GM19452 (cell line): ENCODE results near the gene LACC1.
A peak's percentile ranks its signal among the peaks of the same experiment; 100 is the strongest.

Experiments
- ATAC-seq: cut with Tn5 transposase; IDR thresholded peaks from one replicate; pipeline ENCODE4 v1.9.1; 2021; ENCODE audit not compliant: unreplicated experiment

Gene LACC1

GRCh38 chr13:43879755-43880181 is at the start of gene LACC1:
Gene LACC1 (plus strand): TSS chr13:43879904. CDS start chr13:43880986, 1,082 bp downstream.
- peak; percentile 44 for ATAC-seq

DNA sequence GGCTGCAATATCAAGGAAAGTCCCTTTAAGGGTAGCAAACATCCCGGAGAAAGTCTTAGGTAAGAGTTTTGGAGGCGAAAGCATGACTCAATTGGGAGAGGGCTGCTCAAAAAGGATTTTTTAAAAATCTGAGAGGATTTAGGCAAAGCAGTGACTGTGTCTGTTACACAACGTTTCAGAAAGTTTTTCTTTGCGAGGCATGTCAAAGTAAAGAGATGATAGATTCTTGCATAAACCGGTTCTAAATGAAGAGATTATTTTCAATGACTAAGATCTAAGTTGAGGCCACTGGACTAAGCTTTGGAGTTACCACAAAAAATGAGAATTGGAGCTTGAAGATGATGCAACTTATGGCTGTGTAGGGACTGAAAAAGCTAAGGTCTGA is 49.2 kb upstream of the LACC1 start:
- no peak for ATAC-seq

- ATAC-seq = no peak
Observed at GRCh38 chr13:43831088-43831487, 48.6 kb upstream of the LACC1 start.

DNA sequence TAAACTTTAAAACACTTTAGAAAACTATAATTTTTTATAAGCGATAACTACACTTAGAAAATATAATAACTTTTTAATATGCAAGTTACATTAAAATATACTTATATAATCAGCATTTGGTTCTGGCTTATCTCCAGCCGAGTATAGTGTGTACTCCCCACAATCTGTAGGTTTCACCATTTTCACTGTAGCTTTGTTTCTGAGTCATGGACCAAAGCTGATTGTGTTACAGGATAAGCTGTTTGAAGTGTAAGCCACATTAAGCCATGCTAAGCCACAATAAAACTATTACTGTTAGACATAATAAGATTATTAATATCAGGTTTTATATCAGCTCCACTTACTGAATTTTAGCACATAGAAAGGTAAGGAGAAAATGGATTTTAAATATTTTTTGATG is 44.0 kb upstream of the LACC1 start:
- no peak for ATAC-seq

DNA sequence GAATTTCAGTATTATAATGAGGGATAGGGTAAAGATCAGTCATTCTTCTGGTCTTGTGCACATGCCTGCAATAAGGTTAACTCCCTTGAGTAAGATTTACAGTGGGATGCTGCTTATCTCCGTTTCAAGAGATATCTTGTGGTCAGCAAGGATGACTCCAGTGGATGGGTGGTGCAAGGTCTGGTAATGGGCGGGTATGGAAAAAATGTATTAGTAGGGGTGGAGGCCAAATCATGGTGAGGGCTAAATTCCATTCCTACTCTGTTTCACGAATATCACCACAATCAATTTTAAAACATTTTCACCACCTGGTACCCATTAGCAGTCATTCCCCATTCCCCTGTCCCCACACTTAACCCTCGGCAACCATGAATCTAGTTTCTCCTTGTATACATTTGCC is 40.8 kb upstream of the LACC1 start:
- no peak for ATAC-seq

GRCh38 chr13:43846496-43847158 is 33.1 kb upstream of the LACC1 start:
- ATAC-seq = no peak

DNA sequence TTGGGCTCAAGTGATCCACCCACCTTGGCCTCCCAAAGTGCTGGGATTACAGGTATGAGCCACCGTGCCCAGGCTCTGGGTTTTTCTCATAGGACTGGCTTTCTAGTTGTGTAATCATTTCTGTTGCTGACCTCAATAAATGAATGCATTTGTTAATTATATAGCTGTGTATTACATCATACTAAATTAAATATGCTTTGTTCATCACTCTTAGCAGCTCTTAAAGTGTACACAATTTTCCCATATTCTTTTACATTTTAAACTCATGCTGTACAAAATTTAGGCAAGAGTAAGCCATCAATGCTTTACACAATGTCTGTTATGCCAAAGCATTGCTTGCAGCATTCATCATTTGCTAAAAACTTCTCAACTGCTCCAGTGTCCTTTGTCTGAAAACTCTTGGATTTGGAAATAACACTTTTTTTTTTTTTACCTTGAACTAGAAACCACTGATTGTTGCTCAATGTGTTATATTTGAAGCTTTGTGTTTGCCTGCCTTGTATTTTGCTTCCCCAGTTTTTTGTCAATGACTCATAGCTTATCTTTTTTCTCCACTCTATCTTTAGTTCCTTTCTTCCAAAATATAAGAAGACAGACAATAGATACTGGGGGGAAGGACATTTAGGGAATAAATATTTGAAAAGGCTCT is 31.6 kb upstream of the LACC1 start:
- no peak for ATAC-seq

GRCh38 chr13:43850873-43851272 is 28.8 kb upstream of the LACC1 start:
- no peak for ATAC-seq

DNA sequence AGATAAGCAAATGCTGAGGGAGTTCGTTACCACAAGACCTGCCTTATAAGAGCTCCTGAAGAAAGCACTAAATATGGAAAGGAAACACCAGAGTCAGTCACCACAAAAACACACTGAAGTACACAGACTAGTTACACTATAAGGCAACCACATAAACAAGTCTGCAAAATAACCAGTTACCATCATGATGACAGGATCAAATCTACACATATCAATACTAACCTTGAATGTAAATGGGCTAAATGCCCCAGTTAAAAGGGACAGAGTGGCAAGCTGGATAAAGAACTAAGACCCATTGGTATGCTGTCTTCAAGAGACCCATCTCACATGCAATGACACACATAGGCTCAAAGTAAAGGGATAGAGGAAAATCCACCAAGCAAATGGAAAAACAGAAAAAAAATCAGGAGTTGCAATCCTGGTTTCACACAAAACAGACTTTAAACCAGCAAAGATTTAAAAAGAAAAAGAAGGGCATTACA is 26.7 kb upstream of the LACC1 start:
- ATAC-seq = no peak

DNA sequence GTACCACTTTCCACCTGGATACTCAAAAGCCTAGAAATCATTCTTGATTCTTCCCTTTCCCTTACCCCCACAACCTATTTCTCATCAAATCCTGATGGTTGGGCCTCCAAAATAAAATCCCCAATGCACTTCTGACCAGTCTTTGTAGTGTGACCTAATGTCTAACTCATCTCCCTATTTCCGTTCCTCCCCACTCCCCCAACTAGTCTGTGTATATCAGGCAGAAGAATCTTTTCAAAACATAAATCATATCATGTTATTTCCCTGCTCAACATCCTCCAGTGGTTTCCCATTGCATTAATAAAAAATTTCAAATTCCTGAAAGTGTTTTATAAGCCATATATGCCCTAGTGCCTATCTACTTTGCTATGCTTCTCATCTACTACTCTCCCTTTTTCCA is 17.8 kb upstream of the LACC1 start:
- no peak for ATAC-seq

DNA sequence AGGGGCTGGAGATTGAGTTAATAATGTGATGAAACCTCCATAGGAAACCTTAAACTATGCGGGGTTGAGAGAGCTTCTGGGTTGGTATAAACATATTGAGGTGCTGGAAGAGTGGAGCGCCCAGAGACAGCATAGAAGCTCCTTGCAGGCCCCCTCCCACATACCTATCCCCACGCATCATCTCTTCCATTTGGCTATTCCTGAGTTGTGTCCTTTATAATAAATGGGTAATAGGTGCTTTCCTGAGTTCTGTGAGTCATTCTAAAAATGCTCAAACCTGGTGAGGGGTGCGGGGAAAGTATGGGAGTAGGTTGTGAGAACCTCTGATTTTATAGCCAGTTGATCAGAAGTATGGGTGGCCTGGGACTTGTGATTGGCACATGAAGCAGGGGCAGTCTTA is 14.8 kb upstream of the LACC1 start:
- ATAC-seq = no peak

GRCh38 chr13:43865892-43866291 is 13.8 kb upstream of the LACC1 start:
- ATAC-seq = no peak

DNA sequence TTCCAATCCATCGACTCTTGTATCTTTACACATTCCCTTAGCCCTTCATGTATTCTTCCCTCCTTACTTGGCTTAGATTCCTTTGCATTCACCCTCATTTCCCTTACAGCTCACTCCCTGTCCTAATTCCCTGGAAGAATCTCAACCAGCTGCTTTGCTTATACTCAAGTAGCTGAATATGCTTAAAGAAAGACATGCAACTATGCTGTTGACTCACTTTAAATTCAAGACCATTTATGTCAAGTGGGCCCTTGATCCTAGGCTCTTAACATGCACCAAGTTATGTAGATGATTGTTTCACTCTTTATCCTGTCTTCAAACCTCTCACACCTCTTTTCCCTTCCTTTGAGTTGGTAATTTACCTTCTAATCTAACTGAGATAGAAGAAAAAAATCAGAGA is 7.5 kb upstream of the LACC1 start:
- ATAC-seq = no peak

DNA sequence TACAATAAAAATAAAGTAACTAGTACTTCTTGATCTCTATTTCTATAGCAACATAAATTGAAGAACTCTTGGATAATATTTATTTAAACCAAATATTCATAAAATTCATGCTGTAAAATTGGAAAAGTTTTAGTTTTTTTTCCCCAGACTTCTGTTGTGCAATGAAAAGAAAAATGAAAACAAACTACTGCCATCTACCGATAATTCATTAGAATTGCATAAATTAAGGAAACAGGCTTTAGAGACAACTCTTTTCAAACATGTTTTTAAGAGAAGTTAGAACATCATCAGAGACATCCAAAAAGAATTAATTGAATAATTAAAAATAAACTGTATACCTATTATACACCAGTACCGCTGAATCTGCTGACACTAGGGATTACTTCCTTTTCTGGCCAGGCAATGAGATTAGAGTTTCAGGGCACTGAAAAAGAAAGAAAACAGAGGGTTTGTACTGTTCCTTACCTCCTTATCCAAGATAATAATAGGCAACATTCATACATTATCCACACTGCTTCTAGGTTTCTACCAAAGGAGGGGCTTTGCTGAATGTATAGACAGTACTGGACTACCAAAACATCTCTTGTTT is 5.1 kb upstream of the LACC1 start:
- ATAC-seq = no peak

- no peak for ATAC-seq
Observed at GRCh38 chr13:43876366-43876765, 3.3 kb upstream of the LACC1 start.

- no peak for ATAC-seq
Observed at GRCh38 chr13:43877326-43877725, 2.4 kb upstream of the LACC1 start.

DNA sequence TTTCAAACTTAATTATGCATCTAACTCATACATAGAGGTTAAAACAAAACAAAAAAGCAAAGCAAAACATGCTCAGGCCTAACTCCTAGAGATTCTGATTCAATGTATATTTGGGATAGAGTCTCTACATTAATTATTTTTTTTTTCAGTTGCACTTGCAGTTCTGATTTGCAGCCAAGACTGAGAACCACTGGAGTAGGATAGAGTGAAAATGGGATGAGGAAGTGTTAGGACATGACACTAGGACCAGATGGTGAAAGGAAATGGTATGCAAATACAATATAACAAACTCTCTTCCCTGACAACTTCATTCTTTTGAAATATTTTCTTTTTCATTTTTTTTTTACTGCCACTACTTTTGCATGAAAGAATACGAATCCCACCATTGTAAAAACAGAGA is 1.9 kb upstream of the LACC1 start:
- ATAC-seq = no peak

DNA sequence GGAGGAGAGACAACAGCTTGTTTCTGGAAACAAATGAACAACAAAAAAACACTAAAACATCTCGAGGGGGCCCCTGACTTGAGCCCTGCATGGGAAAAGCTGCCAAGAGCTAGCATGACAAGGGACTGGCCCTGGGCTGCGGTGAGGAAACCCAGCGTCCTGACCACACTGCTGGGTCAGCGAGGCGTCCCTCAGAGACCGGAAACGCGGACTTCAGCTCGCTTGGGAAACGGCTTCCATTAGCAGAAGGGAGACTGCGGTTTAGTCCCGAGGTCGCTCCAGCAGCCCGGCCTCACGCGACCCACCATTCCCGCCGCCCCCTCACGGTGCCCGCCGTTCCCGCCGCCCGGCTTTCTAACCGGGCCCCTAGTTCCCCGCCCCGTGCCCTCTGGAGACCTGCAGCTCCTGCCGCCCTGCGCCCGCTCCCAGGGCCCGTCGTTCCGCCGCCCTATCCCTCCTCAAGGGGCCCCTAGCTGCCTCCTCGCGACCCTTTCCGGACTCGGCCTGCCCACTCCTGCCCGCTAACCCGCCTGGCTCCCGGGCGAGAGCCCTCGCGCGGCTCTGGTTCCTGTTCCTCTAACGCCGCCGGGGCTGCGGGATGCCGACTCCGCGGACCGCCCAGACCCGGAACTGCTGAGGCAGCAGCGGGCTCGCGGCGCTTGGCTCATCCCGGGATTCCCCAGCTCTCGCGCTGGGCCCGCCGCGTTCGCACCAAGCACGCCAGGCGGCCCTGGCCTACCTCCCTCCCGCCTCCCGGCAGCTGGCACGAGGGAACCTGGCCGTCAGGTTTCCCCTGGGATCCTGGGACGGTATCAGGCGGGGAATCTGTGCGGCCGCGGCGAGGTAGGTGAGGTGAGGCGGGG is 581 bp upstream of the LACC1 start, which contains the start of gene CCDC122:
Gene CCDC122, minus strand, starts transcription at position 849 of the 863 bp plus-strand sequence. CDS start 10,364 bp downstream, outside the sequence.
- peak; percentile 71 for ATAC-seq

- ATAC-seq = no peak
Observed at GRCh38 chr13:43880214-43880855, 631 bp downstream of the LACC1 start.

DNA sequence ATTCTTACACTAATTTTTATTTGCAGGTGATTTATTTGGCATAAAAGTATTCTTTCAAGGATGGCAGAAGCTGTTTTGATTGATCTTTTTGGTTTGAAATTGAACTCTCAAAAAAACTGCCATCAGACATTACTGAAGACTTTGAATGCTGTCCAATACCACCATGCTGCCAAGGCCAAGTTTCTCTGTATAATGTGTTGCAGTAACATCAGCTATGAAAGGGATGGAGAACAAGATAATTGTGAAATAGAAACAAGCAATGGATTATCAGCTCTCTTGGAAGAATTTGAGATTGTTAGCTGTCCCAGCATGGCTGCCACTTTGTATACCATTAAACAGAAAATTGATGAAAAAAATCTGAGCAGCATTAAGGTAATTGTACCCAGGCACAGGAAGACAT is 1.2 kb downstream of the LACC1 start:
- no peak for ATAC-seq

DNA sequence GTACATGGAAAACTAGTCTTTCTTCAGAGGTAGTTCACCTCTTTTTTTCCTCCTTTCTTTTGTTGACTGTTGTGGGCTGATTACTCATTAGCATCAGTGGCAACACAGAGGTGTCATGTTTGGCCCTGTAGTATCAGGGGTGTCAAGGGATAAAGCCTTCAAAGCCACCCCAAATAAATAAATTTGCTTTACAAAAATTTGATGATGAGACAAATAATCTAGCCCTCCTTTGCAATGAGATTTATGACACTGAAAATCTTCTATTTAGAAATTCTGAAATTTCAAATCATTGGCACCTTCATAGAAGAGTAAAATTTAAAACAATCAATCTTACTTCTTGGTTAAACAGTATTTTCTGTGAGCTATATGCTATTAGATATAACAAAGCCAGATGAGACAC is 1.9 kb downstream of the LACC1 start:
- no peak for ATAC-seq
